Activated CD4-positive, CD25-positive, alpha-beta regulatory T cell (primary cell): ENCODE results near the gene ADAMTS13.
"Not testable (repeated sequence)": the region's sequence is repeated elsewhere in the genome, so short reads cannot be mapped to it uniquely, and the experiment has no call there.

Experiments
- DNase-seq, 4 experiments: peaks; one replicate each; lab custom pipeline; 2025; lab: John Stamatoyannopoulos, UW

ADAMTS13 gene

DNA sequence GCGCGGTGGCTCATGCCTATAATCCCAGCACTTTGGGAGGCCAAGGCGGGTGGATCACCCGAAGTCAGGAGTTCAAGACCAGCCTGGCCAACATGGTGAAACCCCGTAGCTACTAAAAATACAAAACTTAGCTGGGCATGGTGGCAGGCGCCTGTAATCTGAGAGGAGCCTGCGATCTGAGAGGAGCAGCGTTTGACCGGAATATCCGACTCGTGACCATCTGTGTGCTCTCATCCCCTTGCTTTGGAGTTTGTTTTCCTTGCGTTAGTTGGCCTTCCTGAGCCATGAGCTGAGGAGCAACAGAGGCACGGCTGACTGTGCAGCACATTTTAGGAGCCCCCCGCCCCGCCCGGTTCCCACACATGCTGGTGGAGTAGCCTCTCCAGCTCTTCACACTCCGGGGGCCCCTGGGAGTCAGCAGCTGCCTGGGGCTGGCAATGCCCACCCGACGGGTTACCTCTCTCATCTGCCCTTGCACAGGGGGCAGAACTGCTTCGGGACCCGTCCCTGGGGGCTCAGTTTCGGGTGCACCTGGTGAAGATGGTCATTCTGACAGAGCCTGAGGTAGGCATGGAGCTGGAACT lies 3.0 kb downstream of the ADAMTS13 start:
- no peak for DNase-seq

DNA sequence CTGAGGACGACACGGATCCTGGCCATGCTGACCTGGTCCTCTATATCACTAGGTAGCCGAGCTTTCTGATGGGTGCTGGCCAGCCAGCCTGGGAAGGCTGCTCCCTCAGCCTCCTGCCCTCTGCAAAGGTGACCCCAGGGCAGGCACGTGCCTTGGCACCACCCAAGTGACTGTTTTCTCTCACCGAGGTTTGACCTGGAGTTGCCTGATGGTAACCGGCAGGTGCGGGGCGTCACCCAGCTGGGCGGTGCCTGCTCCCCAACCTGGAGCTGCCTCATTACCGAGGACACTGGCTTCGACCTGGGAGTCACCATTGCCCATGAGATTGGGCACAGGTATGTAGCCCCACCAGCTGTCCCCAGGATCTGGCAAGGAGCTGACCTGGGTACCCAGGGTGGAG lies 3.8 kb downstream of the ADAMTS13 start:
- DNase-seq = no peak

DNA sequence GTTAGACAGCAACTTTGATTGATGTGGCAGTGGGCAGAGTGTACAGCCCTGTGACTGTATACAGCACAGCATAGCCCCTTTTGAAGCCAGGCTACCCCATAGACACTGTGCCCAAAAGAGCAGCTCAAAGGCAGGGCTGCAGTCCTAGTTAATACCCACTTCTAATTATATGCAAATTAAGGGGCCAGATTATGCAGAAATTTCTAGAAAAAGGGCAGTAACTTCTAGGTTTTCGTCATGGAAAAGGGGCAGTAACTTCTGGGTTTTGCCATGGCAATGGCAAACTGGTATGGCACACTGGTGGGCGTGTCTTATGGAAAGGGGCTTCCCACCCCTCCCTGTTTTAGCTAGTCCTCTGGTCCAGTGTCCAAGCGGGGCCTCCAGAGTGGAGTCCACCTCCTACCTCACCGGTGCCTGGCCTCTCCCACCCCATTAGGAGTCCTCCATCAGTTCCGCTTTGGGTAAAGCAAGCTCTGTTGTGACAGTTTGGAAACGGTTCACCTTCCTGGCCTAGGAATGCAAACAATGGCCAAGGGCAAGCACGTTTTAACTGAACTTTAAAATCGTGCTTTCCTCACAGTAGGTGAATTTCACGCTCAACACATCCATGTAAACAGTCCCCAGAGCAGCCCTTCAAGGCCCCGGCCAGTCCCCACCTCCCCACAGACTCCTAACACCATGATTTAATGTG lies 5.6 kb downstream of the ADAMTS13 start:
- no peak for DNase-seq

DNA sequence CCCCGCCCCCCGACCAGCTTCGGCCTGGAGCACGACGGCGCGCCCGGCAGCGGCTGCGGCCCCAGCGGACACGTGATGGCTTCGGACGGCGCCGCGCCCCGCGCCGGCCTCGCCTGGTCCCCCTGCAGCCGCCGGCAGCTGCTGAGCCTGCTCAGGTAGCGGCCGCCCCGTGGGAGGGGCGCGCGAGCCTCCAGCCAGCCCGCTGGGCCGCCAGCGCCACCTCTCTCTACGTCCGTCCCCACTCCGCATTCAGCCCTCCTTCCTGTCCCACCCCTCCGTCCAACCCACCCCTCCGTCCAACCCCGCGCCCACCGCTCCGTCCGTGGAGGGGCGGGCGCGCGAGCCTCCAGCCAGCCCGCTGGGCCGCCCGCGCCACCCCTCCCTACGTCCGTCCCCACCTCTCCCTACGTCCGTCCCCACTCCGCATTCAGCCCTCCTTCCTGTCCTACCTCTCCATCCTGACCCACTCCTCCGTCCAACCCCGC lies 6.5 kb downstream of the ADAMTS13 start:
- no peak for DNase-seq

DNA sequence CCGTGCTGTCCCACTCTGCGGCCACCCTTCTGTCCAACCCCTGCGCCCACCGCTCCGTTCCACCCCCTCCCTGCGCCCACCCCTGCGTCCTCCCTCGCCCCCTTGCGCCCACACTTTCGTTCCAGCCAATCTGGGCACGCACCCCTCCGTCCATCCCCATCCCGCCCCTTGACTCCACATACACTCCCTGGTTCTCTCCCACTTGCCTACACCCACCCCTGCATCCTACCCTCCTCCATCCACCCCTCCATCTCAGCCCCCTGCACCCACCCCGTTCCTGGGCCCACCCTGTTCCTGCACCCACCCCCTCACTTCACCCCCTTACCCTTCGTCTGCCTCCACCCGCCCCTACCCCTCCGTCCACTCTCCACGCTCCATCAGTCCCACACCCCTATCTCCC lies 7.0 kb downstream of the ADAMTS13 start:
- DNase-seq = no peak

DNA sequence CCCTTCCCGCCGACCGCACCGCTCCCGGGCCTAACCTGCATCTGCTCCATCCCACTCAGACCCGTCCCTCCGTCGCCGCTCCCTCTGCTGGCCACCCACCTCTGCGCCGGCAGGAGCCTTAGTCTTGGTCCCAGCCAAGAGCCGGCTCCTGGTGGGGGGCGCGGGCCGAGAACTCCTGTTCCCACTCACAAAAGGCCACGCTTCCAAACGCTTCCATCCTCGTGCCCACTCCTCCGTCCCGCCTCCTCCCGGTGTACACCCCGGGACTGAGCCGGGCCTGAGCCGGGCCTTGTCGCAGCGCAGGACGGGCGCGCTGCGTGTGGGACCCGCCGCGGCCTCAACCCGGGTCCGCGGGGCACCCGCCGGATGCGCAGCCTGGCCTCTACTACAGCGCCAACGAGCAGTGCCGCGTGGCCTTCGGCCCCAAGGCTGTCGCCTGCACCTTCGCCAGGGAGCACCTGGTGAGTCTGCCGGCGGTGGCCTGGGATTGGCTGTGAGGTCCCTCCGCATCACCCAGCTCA lies 7.5 kb downstream of the ADAMTS13 start:
- no peak for DNase-seq

- DNase-seq = no peak
These were observed 8.1 kb downstream of the ADAMTS13 start for GRCh38 chr9:133430244-133430643.

GRCh38 chr9:133433351-133433843 lies 11.2 kb downstream of the ADAMTS13 start:
- no peak for DNase-seq

GRCh38 chr9:133436681-133437080 lies 14.5 kb downstream of the ADAMTS13 start:
- no peak for DNase-seq

DNA sequence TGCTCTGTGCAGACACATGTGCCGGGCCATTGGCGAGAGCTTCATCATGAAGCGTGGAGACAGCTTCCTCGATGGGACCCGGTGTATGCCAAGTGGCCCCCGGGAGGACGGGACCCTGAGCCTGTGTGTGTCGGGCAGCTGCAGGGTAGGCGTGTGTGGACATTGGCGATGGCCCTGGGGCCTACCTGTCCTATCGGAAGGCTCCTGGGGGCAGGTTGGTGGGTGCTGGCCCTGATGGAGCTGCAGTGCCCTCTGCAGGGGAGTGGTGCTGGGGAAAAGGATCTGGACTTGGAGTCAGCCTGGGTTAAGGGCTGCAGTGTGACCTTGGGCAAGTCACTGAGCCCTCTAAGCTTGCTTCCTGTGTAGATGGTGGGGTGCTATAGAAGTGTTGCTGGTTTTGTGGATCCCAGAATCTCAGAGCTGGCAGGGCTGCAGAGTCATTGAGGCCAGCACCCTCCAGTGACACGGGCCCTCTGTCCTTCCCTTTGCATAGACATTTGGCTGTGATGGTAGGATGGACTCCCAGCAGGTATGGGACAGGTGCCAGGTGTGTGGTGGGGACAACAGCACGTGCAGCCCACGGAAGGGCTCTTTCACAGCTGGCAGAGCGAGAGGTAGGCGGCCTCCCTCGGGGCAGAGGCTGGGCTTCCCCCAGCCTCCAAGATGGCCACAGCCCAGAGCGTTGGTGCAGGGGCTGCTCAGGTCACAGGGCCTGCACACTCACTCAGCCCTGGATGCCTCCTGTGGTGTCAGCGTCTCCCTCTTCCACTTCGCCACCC lies 15.8 kb downstream of the ADAMTS13 start:
- no peak for DNase-seq

DNA sequence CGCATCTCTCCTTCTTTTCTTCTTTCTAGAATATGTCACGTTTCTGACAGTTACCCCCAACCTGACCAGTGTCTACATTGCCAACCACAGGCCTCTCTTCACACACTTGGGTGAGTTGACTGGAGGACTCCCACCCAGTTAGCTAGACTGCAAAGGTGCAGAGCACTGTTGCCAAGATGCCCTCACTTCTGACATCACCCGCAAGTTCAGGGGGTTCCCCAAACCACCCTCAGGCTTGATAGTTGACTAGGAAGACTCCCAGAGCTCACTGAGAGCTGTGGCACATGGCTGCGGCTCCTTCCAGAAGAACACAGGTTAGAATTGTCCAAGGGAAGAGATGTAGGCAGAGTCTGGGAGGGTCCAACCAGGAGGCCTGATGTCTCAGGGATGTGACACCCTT lies 17.2 kb downstream of the ADAMTS13 start:
- no peak for DNase-seq

DNA sequence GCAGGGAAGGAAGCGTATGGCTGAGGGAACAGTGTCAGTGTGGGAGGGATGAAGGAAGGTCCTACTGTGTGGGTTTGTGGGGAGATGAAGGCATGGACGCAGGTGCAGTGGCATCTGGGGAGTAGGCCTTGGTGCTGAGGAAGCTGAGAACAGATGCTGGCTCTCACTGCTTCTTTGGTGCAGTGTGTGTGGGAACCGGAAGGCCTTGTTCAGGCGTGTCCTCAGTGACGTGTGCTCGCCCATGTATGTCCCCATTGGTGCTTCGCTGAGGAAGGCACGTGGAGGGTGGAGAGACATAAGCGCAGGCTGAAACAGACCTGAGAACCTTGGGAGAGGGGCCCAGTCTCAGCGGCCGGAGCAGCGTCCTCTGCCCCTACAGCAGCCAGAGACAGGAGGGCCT lies 18.7 kb downstream of the ADAMTS13 start:
- no peak for DNase-seq

GRCh38 chr9:133441571-133441970 lies 19.4 kb downstream of the ADAMTS13 start:
- DNase-seq = no peak

DNA sequence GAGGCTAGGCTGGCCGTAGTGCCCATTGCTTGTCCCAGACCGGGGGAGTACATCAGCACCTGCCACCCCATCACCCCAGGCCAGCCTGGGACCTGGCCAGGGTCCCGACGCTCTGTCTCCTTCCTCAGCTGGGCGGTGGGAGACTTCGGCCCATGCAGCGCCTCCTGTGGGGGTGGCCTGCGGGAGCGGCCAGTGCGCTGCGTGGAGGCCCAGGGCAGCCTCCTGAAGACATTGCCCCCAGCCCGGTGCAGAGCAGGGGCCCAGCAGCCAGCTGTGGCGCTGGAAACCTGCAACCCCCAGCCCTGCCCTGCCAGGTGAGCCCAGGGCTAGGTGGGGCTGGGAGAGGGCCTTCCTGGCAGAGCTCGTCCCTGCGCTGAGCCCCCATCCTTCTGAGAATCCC lies 21.1 kb downstream of the ADAMTS13 start:
- no peak for DNase-seq

- no peak for DNase-seq
These were observed 21.8 kb downstream of the ADAMTS13 start for GRCh38 chr9:133443982-133444381.

GRCh38 chr9:133445293-133445969 lies 23.3 kb downstream of the ADAMTS13 start:
- DNase-seq = no peak

GRCh38 chr9:133448487-133448972 lies 26.4 kb downstream of the ADAMTS13 start:
- no peak for DNase-seq

DNA sequence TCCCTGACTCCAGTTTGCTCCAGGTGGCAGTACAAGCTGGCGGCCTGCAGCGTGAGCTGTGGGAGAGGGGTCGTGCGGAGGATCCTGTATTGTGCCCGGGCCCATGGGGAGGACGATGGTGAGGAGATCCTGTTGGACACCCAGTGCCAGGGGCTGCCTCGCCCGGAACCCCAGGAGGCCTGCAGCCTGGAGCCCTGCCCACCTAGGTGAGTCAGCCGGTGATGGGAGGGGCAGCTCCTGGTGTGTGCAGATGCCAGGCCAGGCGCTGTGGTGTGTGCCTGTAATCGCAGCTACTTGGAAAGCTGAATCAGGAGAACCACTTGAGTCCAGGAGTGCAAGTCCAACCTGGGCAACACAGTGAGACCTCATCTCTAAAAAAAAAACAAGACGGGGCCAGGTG lies 27.6 kb downstream of the ADAMTS13 start:
- DNase-seq = no peak

DNA sequence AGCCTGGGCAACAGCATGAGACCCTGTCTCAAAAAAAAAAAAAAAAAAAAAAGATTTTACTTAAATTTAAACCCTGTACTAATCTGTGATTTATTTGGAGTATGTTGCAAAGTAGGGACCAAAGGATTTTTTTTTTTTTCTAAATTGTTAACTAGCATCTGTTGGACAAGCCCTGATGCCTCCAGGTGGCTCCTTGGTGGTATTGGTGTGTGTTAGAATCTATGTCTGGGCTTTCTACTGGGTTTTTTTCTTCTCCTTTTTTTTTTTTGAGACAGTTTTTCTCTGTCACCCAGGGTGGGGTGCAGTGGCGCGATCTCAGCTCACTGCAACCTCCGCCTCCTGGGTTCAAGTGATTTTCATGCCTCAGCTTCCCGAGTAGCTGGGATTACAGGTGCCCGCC lies 29.7 kb downstream of the ADAMTS13 start:
- DNase-seq = not testable (repeated sequence)

DNA sequence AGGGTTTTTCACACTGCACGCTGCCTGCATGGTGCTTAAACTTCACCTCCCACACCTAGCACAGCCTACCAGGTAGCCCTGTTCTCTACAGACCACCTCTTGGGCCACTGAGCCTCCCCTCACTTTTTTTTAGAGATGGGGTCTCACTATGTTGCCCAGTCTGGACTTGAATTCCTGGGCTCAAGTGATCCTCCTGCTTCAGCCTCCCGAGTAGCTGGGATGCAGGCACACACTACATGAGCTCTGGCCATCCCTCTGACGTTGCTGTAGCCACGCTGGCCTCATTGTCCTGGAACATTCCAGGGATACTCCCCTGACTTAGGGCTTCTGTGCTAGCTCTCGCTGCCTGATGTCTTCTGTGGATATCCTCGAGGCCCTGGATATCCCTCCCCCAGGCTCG lies 30.4 kb downstream of the ADAMTS13 start:
- DNase-seq = no peak

DNA sequence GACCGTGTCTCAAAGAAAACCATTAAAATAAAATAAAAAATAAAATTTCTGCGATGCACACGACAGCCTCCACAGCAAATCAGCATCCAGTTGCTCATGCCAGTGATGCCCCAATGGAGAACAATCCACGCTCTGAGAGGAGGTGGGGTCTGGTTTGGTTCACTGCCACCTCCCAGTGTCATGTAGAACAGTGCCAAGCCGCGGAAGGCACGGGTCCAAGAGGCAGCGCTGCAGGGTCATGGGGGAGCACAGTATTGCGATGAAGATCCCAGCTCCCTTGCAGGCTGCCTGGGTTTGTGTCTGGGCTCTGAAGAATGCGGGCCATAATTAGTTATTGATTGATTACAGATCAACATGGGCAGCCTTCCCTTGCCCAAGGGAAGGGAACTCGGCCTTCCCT lies 31.5 kb downstream of the ADAMTS13 start:
- DNase-seq = no peak

DNA sequence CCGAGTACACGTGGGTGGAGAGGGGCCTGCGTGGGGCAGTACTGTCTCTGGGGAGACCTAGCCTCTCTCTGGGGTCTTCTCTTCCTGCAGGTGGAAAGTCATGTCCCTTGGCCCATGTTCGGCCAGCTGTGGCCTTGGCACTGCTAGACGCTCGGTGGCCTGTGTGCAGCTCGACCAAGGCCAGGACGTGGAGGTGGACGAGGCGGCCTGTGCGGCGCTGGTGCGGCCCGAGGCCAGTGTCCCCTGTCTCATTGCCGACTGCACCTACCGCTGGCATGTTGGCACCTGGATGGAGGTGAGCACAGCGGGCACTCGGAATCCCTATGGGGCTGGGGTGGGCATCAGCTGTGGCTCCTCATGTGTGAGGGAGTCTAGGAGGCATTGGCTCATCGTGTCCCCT lies 32.2 kb downstream of the ADAMTS13 start:
- no peak for DNase-seq
